Measurements from ENCODE around the gene C1QTNF5.

GRCh38 chr11:119375337-119376196 lies 34.9 kb upstream of the C1QTNF5 start:
- no peak for TF ChIP-seq CTCF (conservative IDR thresholded peaks at IDR 0.05 in 1 of 2, IDR thresholded peaks at IDR 0.05 in 1 of 2; ENCODE audit: extremely low read depth in 1 of 2, insufficient read depth in 1 of 2, low read depth in 1 of 2, low read length in 2 of 2)
- TF ChIP-seq EZH2 (IDR thresholded peaks at IDR 0.05; ENCODE audit: borderline replicate concordance, low read length) = no peak
